ENCODE data around the gene ERICH2. TPM values are rescaled to one million over a fixed set of nuclear protein-coding genes. Genes with fewer than 3 reads are reported as not detected.

ERICH2 gene
- total RNA-seq, 1 experiment from 2014 or later, result 2.4 TPM

GRCh38 chr2:170761572-170761971 is 8.6 kb upstream of the ERICH2 start:
- Histone ChIP-seq H4K20me1 (ENCODE audit: insufficient read depth) (no peaks in the 10 kb centered on the region), H3K4me3 (replicated peaks in 1 of 2; ENCODE audit: low read depth in 1 of 2, low read length in 2 of 2) (no peak overlapping the region), H3K9me3 (ENCODE audit: control insufficient read depth in 1 of 2, insufficient read depth in 1 of 2, low read depth in 1 of 2, low read length in 2 of 2) (no peaks in the 10 kb centered on the region), H3K79me2 (ENCODE audit: insufficient read depth, low read length) (no peaks in the 10 kb centered on the region), H2AFZ (ENCODE audit: low read depth, low read length, poor library complexity, severe bottlenecking) (no peak overlapping the region), H3K9me2 (ENCODE audit: insufficient read depth) (no peaks in the 10 kb centered on the region), H3K9ac (ENCODE audit: low read length) (no peak overlapping the region), H3K4me1 (ENCODE audit: control insufficient read depth in 1 of 2, insufficient read depth in 2 of 2, low read length in 2 of 2) (no peaks in the 10 kb centered on the region), H3K27me3 (ENCODE audit: insufficient read depth, low read length) (no peaks in the 10 kb centered on the region), H3K36me3 (ENCODE audit: control insufficient read depth in 1 of 2, insufficient read depth in 2 of 2, low read length in 2 of 2) (no peaks in the 10 kb centered on the region), H3K4me2 (ENCODE audit: low read length) (no peak overlapping the region), H3K27ac (ENCODE audit: low read depth, low read length) (no peak overlapping the region)
- POLR2A ChIA-PET, result no interaction called here
- BruUV-seq (replicated peaks), result no TSS peak
- CTCF ChIA-PET, result no interaction called here
- TF ChIP-seq YY1 (IDR thresholded peaks at IDR 0.05; ENCODE audit: extremely low read depth, insufficient replicate concordance, low read depth, low read length) (no peak), FOSL1 (IDR thresholded peaks at IDR 0.05; ENCODE audit: low read depth) (no peak), EZH2 (IDR thresholded peaks at IDR 0.05) (no peak), EZH2phosphoT487 (IDR thresholded peaks at IDR 0.05; ENCODE audit: borderline replicate concordance) (no peak), ZBTB33 (IDR thresholded peaks at IDR 0.05; ENCODE audit: extremely low read depth, insufficient replicate concordance, low read length) (no peak), TCF7L2 (IDR thresholded peaks at IDR 0.05; ENCODE audit: borderline replicate concordance, extremely low read depth, insufficient read depth, insufficient read length) (no peak), ATF3 (IDR thresholded peaks at IDR 0.05) (no peak), CBX3 (IDR thresholded peaks at IDR 0.05; ENCODE audit: low read depth) (no peak)
- TF ChIP-seq, protein P1, sequence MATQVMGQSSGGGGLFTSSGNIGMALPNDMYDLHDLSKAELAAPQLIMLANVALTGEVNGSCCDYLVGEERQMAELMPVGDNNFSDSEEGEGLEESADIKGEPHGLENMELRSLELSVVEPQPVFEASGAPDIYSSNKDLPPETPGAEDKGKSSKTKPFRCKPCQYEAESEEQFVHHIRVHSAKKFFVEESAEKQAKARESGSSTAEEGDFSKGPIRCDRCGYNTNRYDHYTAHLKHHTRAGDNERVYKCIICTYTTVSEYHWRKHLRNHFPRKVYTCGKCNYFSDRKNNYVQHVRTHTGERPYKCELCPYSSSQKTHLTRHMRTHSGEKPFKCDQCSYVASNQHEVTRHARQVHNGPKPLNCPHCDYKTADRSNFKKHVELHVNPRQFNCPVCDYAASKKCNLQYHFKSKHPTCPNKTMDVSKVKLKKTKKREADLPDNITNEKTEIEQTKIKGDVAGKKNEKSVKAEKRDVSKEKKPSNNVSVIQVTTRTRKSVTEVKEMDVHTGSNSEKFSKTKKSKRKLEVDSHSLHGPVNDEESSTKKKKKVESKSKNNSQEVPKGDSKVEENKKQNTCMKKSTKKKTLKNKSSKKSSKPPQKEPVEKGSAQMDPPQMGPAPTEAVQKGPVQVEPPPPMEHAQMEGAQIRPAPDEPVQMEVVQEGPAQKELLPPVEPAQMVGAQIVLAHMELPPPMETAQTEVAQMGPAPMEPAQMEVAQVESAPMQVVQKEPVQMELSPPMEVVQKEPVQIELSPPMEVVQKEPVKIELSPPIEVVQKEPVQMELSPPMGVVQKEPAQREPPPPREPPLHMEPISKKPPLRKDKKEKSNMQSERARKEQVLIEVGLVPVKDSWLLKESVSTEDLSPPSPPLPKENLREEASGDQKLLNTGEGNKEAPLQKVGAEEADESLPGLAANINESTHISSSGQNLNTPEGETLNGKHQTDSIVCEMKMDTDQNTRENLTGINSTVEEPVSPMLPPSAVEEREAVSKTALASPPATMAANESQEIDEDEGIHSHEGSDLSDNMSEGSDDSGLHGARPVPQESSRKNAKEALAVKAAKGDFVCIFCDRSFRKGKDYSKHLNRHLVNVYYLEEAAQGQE (IDR thresholded peaks at IDR 0.05; ENCODE audit: low read depth), result no peak
- ATAC-seq (no peak), DNase-seq (ENCODE audit: low read depth, low spot score) (no peak)
- intact Hi-C loops (cut with micrococcal nuclease), result no loop called here
- RAD21 ChIA-PET (ENCODE audit: low non-redundant PET in 1 of 2, low total read pairs in 2 of 2, uncharacterized antibody in 2 of 2, unreplicated experiment in 2 of 2), result no interaction called here
